Progenitor cell of endocrine pancreas (in vitro differentiated cells): ENCODE results near the gene CHAT. TPM values are rescaled to one million over a fixed set of nuclear protein-coding genes. Genes with fewer than 3 reads are reported as not detected.

Experiments
- DNase-seq: peaks from one replicate; pipeline ENCODE4 v3.0.0; 2021; ENCODE audit warnings: low spot score; ENCODE audit not compliant: unreplicated experiment
- H3K27ac Mint-ChIP-seq: 2 replicates; pipeline ENCODE4 v1.8.0; 2021; ENCODE audit warnings: mild to moderate bottlenecking, moderate library complexity, mixed read lengths
- H3K27me3 Mint-ChIP-seq: 2 replicates; pipeline ENCODE4 v1.8.0; 2021; ENCODE audit warnings: mixed read lengths
- H3K36me3 Mint-ChIP-seq: 2 replicates; pipeline ENCODE4 v1.8.0; 2022; ENCODE audit warnings: mixed read lengths; ENCODE audit not compliant: insufficient read depth
- H3K4me1 Mint-ChIP-seq: 2 replicates; pipeline ENCODE4 v1.8.0; 2021; ENCODE audit warnings: low read depth, mixed read lengths
- H3K4me3 Mint-ChIP-seq: 2 replicates; pipeline ENCODE4 v1.8.0; 2021; ENCODE audit warnings: low read depth, mild to moderate bottlenecking, moderate library complexity, mixed read lengths
- H3K9me3 Mint-ChIP-seq: 2 replicates; pipeline ENCODE4 v1.8.0; 2021; ENCODE audit warnings: low read depth, mixed read lengths
- CTCF ChIP-seq: fragments of 200-600 bp; sonication (generic); IDR thresholded peaks from one replicate; pipeline ENCODE4 v1.5.0; 2021; ENCODE audit warnings: antibody characterized with exemption, mild to moderate bottlenecking; ENCODE audit not compliant: unreplicated experiment
- total RNA-seq: library from RNA; stranded (reverse); gene quantifications from 2 replicates; pipeline ENCODE4 v1.2.1, GENCODE V29; 2021

The CHAT gene
- total RNA-seq, 1 donor from 2014 or later, result not detected

- Mint-ChIP-seq H3K9me3 (no peaks in the 10 kb centered on the region), H3K27me3 (peaks cover 76% of the 10 kb centered on the region)
- DNase-seq, result no peak
Measured at GRCh38 chr10:49600046-49600445, 13.8 kb upstream of the CHAT start.

GRCh38 chr10:49600781-49601400, 12.9 kb upstream of the CHAT start:
- peaks cover 80% of the 10 kb centered on the region for H3K27me3 Mint-ChIP-seq
- no peak for TF ChIP-seq CTCF
- no peaks in the 10 kb centered on the region for H3K4me1 Mint-ChIP-seq
- H3K4me3 Mint-ChIP-seq, result no peak overlapping the region
- no peak for DNase-seq
- no peak overlapping the region for H3K27ac Mint-ChIP-seq
- H3K9me3 Mint-ChIP-seq, result no peaks in the 10 kb centered on the region
- no peaks in the 10 kb centered on the region for H3K36me3 Mint-ChIP-seq

More at GRCh38 chr10:49600046-49600445, 13.8 kb upstream of the CHAT start:
- H3K27ac Mint-ChIP-seq, result no peak overlapping the region
- no peaks in the 10 kb centered on the region for H3K4me1 Mint-ChIP-seq
- no peak overlapping the region for H3K4me3 Mint-ChIP-seq
- no peaks in the 10 kb centered on the region for H3K36me3 Mint-ChIP-seq
- TF ChIP-seq CTCF, result no peak

- no peak for DNase-seq
- Mint-ChIP-seq H3K27me3 (peaks cover 83% of the 10 kb centered on the region), H3K36me3 (no peaks in the 10 kb centered on the region), H3K9me3 (no peaks in the 10 kb centered on the region), H3K4me1 (no peaks in the 10 kb centered on the region), H3K4me3 (no peak overlapping the region), H3K27ac (no peak overlapping the region)
- no peak for TF ChIP-seq CTCF
Measured at GRCh38 chr10:49601857-49602256, 12.0 kb upstream of the CHAT start.

GRCh38 chr10:49602380-49603023, 11.3 kb upstream of the CHAT start:
- H3K9me3 Mint-ChIP-seq, result no peaks in the 10 kb centered on the region
- no peak for DNase-seq
- H3K36me3 Mint-ChIP-seq, result no peaks in the 10 kb centered on the region
- no peak overlapping the region for H3K4me3 Mint-ChIP-seq
- peaks cover 83% of the 10 kb centered on the region for H3K27me3 Mint-ChIP-seq
- no peak overlapping the region for H3K27ac Mint-ChIP-seq
- TF ChIP-seq CTCF, result no peak
- H3K4me1 Mint-ChIP-seq, result no peaks in the 10 kb centered on the region

GRCh38 chr10:49605216-49605938, 8.5 kb upstream of the CHAT start:
- no peak overlapping the region for H3K4me3 Mint-ChIP-seq
- H3K4me1 Mint-ChIP-seq, result no peaks in the 10 kb centered on the region
- no peaks in the 10 kb centered on the region for H3K36me3 Mint-ChIP-seq
- peaks cover 90% of the 10 kb centered on the region for H3K27me3 Mint-ChIP-seq
- H3K9me3 Mint-ChIP-seq, result no peaks in the 10 kb centered on the region
- peak; percentile 6 for DNase-seq
- no peak for TF ChIP-seq CTCF
- H3K27ac Mint-ChIP-seq, result no peak overlapping the region
